Thyroid gland (tissue), 4 donors: ENCODE measurements around the gene MYO10. TPM values are rescaled to one million over a fixed set of nuclear protein-coding genes. Genes with fewer than 3 reads are reported as not detected.

Experiments used
- DNase-seq, 2 donors: peaks; one replicate each; pipeline ENCODE4 v3.0.0-alpha.2; 2019
- H3K27ac ChIP-seq, 3 donors: fragments of 200-600 bp; sonication (generic); 1 replicate in 2 of 3; 2 replicates in 1 of 3; pipeline ENCODE4 v1.5.1; 2016 to 2019; ENCODE audit warnings: mild to moderate bottlenecking in 1 of 3, moderate library complexity in 1 of 3
- H3K27me3 ChIP-seq: fragments of 200-600 bp; sonication (generic); one replicate; pipeline ENCODE4 v1.5.1; 2019
- H3K36me3 ChIP-seq, 2 donors: fragments of 200-600 bp; sonication (generic); one replicate each; pipeline ENCODE4 v1.5.1; 2016 to 2019
- H3K4me1 ChIP-seq, 2 donors: fragments of 200-600 bp; sonication (generic); one replicate each; pipeline ENCODE4 v1.5.1; 2017 to 2019
- H3K4me3 ChIP-seq, 3 donors: fragments of 200-600 bp; sonication (generic); replicated peaks in 1 of 3; 1 replicate in 2 of 3; 2 replicates in 1 of 3; pipeline ENCODE4 v1.5.1; 2016; ENCODE audit warnings: mild to moderate bottlenecking in 1 of 3
- H3K9me3 ChIP-seq: fragments of 200-600 bp; sonication (generic); one replicate; pipeline ENCODE4 v1.5.1; 2017
- POLR2A ChIP-seq, 2 donors: fragments of 450-650 bp; IDR thresholded peaks; one replicate each; pipeline ENCODE4 v1.6.1; 2017; ENCODE audit warnings: antibody characterized with exemption in 2 of 2, mild to moderate bottlenecking in 2 of 2, moderate library complexity in 1 of 2
- WGBS, 2 donors: methylation state at CpG; one replicate each; pipeline ENCODE4 v1.1.5; 2017; 5-methylcytosine and 5-hydroxymethylcytosine counted together
- intact Hi-C: fragments of 100-400 bp; cut with DNase I; formaldehyde crosslinking; loops from one replicate; pipeline ENCODE4 v1.15.1; 2023
- total RNA-seq, 4 donors: library from RNA; depleted of rRNA; stranded (reverse); fragments of >200 nt; gene quantifications; one replicate each; pipeline ENCODE4 v1.2.3, GENCODE V29; 2016
- TF ChIP-seq, protein P1 (sequence below), 6 experiments: fragments of 200-600 bp in 3 of 6; fragments of 450-650 bp in 3 of 6; sonication (generic) in 3 of 6; IDR thresholded peaks; one replicate each; pipeline ENCODE4 v1.5.1; 2016 to 2019; ENCODE audit warnings: antibody characterized with exemption in 6 of 6, mild to moderate bottlenecking in 2 of 6, inconsistent platforms in 1 of 6, moderate library complexity in 1 of 6

The MYO10 gene
- total RNA-seq, 4 donors from 2014 or later, result 49.2 to 89.6 (median 71.0) TPM

DNA sequence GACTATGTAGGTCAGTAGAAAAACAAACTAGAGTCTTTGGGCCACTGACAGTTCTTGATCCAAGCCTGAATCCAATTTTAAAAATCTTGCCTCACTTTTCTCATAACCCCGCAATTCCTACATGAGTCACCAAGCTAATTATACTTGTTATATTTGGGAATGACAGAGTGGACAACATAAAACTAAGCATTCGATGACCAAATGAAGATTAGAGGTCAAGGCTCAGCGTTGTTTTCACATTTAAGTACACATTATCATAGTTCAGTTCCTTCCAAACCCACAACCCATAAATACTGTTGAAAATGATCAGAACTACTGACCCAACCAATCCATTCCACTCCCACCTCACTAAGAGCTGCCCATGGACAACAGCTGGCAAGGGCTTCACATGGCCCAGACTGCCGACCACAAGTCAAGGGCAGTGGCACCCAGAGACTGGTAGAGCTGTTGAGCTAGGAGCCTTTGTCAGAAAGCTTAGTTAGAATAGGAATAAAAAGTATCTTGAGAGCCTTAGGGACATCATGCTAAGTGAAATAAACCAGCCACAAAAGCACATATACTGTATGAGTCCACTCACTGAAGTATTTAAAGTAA is 64.2 kb downstream of the MYO10 start:
- H3K27ac ChIP-seq, result peak overlapping the region in 1 of 3 donors; percentile 47
- H3K4me3 ChIP-seq, result no peak overlapping the region
- H3K36me3 ChIP-seq, result no peaks in the 10 kb centered on the region
- DNase-seq, result no peak
- whole genome bisulfite sequencing, 2 donors, result 83 to 89% methylated on average over 4 of the region's 4 CpGs
- intact Hi-C loops, result no loop called here
- H3K9me3 ChIP-seq, result no peaks in the 10 kb centered on the region
- TF ChIP-seq POLR2A (IDR thresholded peaks at IDR 0.05), result no peak
- TF ChIP-seq, protein P1, sequence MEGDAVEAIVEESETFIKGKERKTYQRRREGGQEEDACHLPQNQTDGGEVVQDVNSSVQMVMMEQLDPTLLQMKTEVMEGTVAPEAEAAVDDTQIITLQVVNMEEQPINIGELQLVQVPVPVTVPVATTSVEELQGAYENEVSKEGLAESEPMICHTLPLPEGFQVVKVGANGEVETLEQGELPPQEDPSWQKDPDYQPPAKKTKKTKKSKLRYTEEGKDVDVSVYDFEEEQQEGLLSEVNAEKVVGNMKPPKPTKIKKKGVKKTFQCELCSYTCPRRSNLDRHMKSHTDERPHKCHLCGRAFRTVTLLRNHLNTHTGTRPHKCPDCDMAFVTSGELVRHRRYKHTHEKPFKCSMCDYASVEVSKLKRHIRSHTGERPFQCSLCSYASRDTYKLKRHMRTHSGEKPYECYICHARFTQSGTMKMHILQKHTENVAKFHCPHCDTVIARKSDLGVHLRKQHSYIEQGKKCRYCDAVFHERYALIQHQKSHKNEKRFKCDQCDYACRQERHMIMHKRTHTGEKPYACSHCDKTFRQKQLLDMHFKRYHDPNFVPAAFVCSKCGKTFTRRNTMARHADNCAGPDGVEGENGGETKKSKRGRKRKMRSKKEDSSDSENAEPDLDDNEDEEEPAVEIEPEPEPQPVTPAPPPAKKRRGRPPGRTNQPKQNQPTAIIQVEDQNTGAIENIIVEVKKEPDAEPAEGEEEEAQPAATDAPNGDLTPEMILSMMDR (IDR thresholded peaks at IDR 0.05), result no peak
- peaks cover 8 to 14% of the 10 kb centered on the region in 2 donors for H3K4me1 ChIP-seq
- no peaks in the 10 kb centered on the region for H3K27me3 ChIP-seq

DNA sequence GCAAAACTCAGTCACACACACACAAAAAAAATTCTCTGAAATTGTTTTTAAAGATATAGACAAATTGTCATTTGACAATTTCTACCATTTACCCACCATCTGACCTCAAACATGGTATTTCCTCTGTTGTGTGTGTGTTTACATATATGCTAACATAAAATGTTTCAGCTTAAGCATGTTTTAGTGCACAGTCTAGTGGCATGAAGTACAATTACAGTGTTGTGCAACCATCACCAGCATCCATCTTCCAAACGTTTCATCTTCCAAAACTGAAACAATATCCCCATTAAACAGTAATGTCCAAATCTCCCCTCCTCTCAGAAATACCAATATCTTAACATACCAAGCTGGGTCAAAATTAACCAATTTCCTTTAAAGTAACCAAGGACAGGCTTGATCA is 65.2 kb downstream of the MYO10 start:
- H3K9me3 ChIP-seq, result no peaks in the 10 kb centered on the region
- H3K36me3 ChIP-seq, result no peaks in the 10 kb centered on the region
- intact Hi-C loops, result no loop called here
- H3K27me3 ChIP-seq, result no peaks in the 10 kb centered on the region
- no peak for DNase-seq
- 95 to 97% methylated on average over 1 of the region's 1 CpG for WGBS, 2 donors
- TF ChIP-seq, protein P1 (IDR thresholded peaks at IDR 0.05), result no peak
- no peak for TF ChIP-seq POLR2A (IDR thresholded peaks at IDR 0.05)
- no peak overlapping the region for H3K4me3 ChIP-seq
- H3K27ac ChIP-seq, result peak overlapping the region in 1 of 3 donors; percentile 41
- H3K4me1 ChIP-seq, result peaks cover 11 to 20% of the 10 kb centered on the region in 2 donors

DNA sequence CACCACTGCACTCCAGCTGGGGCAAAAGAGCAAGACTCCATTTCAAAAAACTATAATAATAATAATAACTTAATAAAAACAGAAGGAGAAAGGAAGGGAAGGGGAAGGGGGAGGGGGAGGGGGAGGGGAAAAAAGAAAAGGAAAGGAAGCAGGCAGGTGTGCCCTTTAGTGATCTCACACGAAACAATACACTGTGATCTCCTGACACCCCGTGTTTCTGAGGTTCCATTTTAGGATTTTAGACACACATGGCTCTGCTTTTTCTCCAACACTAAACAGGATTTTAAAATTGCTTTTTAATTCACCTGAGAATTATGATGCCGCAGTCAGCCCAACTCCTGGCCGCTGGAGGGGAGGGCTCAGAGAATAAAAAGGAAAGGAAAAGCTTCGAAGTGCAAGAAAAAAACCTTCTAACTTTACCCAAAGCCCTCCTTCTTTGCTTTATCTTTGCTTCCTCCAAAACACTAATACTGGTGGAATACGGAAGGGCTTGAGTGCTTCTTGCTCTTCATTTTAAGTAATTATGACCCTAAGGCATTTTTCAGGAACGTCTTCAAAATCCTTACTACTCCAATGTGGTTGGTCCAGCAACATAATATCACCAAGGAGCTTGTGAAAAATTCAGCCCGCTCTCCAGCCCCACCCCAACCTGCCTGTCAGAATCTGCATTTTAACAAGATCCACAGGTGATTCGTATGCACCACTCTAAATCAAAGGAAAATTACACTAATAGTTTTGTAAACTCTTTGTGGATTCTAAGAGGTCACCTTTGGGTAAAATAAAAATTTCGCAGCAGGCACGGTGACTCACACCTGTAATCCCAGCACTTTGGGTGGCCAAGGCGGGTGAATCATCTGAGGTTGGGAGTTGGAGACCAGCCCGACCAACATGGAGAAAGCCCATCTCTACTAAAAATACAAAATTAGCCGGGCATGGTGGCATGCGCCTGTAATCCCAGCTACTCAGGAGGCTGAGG is 66.0 kb downstream of the MYO10 start:
- no peak overlapping the region for H3K4me3 ChIP-seq
- TF ChIP-seq, protein P1 (IDR thresholded peaks at IDR 0.05), result no peak
- intact Hi-C loops, result no loop called here
- 91 to 94% methylated on average over 15 of the region's 15 CpGs for WGBS, 2 donors
- H3K27me3 ChIP-seq, result no peaks in the 10 kb centered on the region
- no peaks in the 10 kb centered on the region for H3K36me3 ChIP-seq
- peaks cover 11 to 20% of the 10 kb centered on the region in 2 donors for H3K4me1 ChIP-seq
- H3K9me3 ChIP-seq, result no peaks in the 10 kb centered on the region
- H3K27ac ChIP-seq, result no peak overlapping the region
- no peak for DNase-seq

DNA sequence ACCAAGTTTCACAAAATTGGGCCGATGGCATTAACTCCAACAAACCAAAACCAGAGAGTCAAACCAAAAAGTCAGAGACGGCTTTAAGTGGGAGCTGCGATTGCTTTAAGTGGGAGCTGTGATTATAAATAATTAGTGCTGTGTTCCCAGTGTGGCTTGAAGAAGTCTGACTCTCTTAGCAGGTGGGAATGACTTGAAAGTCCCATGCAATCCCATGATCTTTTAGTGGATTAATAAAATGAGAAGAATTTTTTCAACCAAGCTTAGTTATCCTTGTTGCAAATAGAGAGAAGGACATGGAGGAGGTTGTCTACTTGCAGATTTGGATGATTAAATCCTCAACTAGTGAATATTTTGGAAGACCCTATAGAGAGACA is 68.5 kb downstream of the MYO10 start:
- H3K36me3 ChIP-seq, result no peaks in the 10 kb centered on the region
- peaks cover 23 to 25% of the 10 kb centered on the region in 2 donors for H3K4me1 ChIP-seq
- TF ChIP-seq POLR2A (IDR thresholded peaks at IDR 0.05), result no peak
- TF ChIP-seq, protein P1 (IDR thresholded peaks at IDR 0.05), result no peak
- 62 to 70% methylated on average over 3 of the region's 3 CpGs for WGBS, 2 donors
- no peaks in the 10 kb centered on the region for H3K27me3 ChIP-seq
- intact Hi-C loops, result no loop called here
- H3K4me3 ChIP-seq, result no peak overlapping the region
- H3K27ac ChIP-seq, result no peak overlapping the region
- no peaks in the 10 kb centered on the region for H3K9me3 ChIP-seq
- no peak for DNase-seq
